Astrocyte of the cerebellum (primary cell): ENCODE data around the gene PIP5KL1.

Source experiments
- DNase-seq: peaks from one replicate; pipeline ENCODE4 v3.0.0-alpha.2; 2011; ENCODE audit warnings: low read depth
- H3K4me3 ChIP-seq: 2 replicates; pipeline ENCODE4 v1.5.1; 2011; ENCODE audit warnings: mild to moderate bottlenecking, low read depth, low read length, moderate library complexity
- CTCF ChIP-seq: IDR thresholded peaks from 2 replicates; pipeline ENCODE4 v1.5.1; 2012; ENCODE audit warnings: low read length, low read depth, moderate library complexity, mild to moderate bottlenecking; ENCODE audit errors: missing control alignments
- in situ Hi-C: cut with HindIII; loops from 2 replicates; pipeline ENCODE4 v1.10.0; 2017; ENCODE audit warnings: low sequenced_read_pairs

The PIP5KL1 gene

GRCh38 chr9:127962278-127962677 is 31.7 kb upstream of the PIP5KL1 start:
- in situ Hi-C loops: no loop called here
- H3K4me3 ChIP-seq: no peak overlapping the region
- DNase-seq: no peak
- no peak for TF ChIP-seq CTCF

GRCh38 chr9:127961613-127962155 is 31.1 kb upstream of the PIP5KL1 start:
- H3K4me3 ChIP-seq: no peak overlapping the region
- in situ Hi-C loops: no loop called here
- DNase-seq: no peak
- TF ChIP-seq CTCF: no peak

DNA sequence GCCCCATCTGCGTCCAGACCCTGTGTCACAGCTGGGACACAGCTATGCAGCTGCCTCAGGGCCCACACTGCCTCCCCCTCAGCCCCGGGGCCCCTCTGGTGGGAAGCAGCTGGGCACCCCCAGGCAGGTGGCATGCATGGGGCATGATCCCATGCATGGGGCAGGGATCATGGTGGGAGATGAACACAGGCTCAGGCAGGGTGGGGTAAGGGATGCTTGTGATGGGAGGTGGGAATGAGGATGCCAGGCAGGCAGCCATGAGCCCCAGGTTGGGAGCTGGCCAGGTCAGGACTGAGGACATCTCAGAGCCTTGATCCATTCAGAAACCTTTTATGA is 30.5 kb upstream of the PIP5KL1 start:
- TF ChIP-seq CTCF: no peak
- H3K4me3 ChIP-seq: no peak overlapping the region
- no peak for DNase-seq
- in situ Hi-C loops: no loop called here

GRCh38 chr9:127960410-127961154 is 30.0 kb upstream of the PIP5KL1 start:
- H3K4me3 ChIP-seq: no peak overlapping the region

DNA sequence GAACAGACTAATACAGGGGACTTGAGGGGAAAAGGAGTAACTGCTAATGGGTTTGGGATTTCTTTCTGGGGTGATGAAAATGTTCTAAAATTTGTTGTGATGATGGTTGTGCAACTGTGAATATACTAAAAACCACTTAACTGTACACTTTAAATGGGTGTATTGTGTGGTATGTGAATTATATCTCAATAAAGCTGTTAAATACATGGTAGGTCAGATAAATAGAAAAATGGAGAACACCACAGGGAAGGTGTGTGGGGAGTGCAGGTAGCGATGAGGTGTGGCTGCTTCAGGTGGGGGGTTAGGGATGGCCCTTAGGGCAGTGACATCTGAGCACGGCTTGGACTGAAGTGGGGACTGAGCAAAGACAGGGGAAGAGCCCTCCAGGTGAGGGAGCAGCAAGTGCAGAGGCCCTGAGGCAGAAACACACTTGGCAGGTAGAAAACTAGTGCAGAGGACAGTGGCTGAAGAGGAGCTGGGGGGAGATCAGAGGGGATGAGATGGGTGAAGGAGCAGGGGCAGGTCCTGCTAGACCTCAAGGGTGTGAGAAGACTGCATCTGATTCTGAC is 29.3 kb upstream of the PIP5KL1 start:
- TF ChIP-seq CTCF: no peak

More at GRCh38 chr9:127960410-127961154, 30.0 kb upstream of the PIP5KL1 start:
- in situ Hi-C loops: no loop called here
- DNase-seq: no peak
- TF ChIP-seq CTCF: no peak

DNA sequence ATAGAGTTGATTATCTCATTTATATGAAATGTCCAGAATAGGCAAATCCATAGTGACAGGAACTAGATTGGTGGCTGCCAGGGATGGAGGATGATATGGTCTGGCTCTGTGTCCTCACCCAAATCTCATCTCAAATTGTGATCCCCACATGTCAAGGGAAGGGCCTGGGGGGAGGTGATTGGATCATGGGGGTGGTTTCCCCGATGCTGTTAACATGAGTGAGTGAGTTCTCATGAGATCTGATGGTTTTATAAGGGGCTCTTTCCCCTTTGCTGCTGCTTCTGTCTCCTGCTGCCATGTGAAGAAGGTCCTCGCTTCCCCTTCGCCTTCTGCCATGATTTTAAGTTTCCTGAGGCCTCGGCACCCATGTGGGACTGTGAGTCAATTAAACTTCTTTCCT is 28.8 kb upstream of the PIP5KL1 start:
- no peak for TF ChIP-seq CTCF
- no peak overlapping the region for H3K4me3 ChIP-seq
- no peak for DNase-seq
- in situ Hi-C loops: no loop called here

More for the DNA sequence above, 29.3 kb upstream of the PIP5KL1 start:
- DNase-seq: no peak
- in situ Hi-C loops: no loop called here
- H3K4me3 ChIP-seq: no peak overlapping the region
